Measurements from ENCODE around the gene EXD3. TPM values are rescaled to one million over a fixed set of nuclear protein-coding genes. Genes with fewer than 3 reads are reported as not detected.

Gene EXD3
- total and polyA plus RNA-seq, 9 donors, result 7.4 to 19.0 (median 11.6) TPM

DNA sequence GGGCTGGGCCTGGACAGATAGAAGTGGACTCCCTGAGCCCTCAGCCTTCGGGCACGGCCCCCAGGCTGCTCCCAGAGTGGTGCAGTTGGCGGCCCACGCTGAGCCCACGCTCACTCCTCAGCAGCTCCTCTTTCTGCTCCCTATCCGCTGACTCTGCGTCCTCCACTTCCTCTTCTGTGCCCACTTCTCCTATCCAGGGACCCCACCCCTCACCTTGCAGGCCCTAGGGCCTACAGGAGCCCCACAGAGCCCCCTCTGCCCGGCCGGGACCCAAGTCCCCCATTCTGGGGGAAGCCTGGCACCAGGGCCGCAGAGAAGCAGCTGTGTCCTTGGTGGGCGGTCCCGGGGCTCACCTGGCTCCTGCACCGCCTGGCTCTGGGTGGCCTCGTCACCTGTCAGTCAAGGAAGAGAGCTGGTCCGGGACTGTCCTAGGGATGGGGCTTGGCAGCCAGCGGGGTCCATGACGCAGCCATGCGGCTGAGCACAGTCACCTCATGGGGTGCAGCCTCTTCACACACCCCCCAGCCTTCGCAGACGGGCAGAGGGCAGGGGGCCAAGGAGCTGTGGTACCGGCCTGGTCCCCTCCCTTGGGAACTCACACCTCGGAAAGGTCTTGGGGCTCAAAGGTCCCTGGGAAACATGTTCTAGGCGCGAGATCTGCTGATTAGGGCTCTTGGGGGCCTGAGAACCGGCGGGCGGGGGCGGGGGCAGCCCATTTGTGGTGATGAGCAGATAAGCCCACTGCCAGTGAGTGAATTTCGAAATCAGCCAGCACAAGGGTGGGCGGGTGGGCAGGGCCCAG, 115.5 kb downstream of the EXD3 start:
- 42% methylated on average over 26 of the region's 30 CpGs for WGBS (ENCODE audit: insufficient coverage)
- no peaks in the 10 kb centered on the region for H3K9me3 ChIP-seq (replicated peaks; ENCODE audit: control insufficient read depth, low read depth, low read length)
- H3K27me3 ChIP-seq (ENCODE audit: control insufficient read depth, insufficient read depth, low read length), result peaks cover 22% of the 10 kb centered on the region
- no peak overlapping the region for H3K4me3 ChIP-seq (ENCODE audit: low read length)
- no peak overlapping the region for H3K27ac ChIP-seq (ENCODE audit: low read length)
- peaks cover 57% of the 10 kb centered on the region for H3K4me1 ChIP-seq (ENCODE audit: control insufficient read depth, insufficient read depth, low read length)
- no peaks in the 10 kb centered on the region for H3K36me3 ChIP-seq (ENCODE audit: control insufficient read depth, insufficient read depth, low read length)
- peak; percentile 38 for DNase-seq

DNA sequence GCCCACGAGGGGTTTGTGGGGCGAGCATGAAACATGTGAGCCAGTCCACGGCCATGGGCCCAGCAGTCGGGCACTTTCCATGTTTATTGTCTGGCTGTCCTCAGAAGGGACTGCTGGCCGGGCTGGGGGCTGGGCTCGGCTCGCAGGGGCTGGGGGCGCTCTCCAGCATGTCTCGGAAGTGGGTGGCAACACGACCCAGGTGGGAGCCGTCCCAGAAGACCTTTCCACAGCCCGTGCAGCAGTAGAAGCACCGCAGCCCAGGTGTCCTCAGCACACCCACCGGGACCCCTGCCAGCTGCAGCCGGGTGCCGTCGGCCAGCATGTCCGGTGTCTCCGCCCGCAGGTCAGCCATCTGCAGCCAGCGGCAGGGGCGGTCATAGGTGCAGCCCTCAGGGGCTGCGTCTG, 116.1 kb downstream of the EXD3 start:
- H3K4me3 ChIP-seq (ENCODE audit: low read length), result no peak overlapping the region
- no peak for DNase-seq
- peaks cover 57% of the 10 kb centered on the region for H3K4me1 ChIP-seq (ENCODE audit: control insufficient read depth, insufficient read depth, low read length)
- peak overlapping the region; percentile 87 for H3K27ac ChIP-seq (ENCODE audit: low read length)
- no peaks in the 10 kb centered on the region for H3K9me3 ChIP-seq (replicated peaks; ENCODE audit: control insufficient read depth, low read depth, low read length)
- WGBS (ENCODE audit: insufficient coverage), result 36% methylated on average over 23 of the region's 23 CpGs
- H3K36me3 ChIP-seq (ENCODE audit: control insufficient read depth, insufficient read depth, low read length), result no peaks in the 10 kb centered on the region
- peaks cover 22% of the 10 kb centered on the region for H3K27me3 ChIP-seq (ENCODE audit: control insufficient read depth, insufficient read depth, low read length)

DNA sequence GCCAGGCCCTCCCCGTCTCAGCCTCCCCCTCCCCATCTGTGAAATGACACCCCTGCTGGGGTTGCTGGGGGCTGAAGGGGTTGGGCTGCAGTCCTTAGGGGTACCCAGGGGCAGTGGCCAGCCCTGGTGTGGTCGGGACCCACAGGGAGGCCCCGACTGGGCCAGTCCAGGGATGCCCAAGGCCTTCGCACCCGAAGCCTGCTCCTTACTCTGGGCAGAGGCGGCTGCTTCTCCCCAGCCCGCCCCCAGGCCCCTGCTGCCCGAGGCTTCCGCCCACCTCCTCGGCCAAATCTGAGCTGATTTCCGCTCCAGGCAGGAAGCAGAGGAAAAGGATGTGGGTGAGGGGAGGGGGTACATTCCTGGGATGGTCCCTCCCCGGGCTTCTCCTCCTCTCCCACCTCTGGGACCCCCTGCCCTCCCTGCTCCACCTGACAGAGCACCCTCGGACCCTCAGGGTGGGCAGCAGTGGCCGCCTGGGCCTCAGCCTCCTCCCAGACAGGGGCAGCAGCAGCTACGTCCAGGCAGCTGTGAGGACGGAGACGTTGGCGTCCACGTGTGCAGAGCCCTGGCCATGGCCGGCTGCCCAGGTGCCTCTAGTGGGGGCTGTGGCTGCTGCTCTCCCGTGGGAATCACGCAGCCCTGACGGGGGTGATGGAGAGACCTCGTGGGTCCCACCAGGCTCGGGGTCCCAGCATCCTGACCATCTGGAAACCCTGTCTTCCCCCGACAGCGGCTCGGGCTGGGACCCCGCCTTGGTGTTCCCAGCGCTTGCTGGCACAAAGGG, 116.7 kb downstream of the EXD3 start:
- Histone ChIP-seq H3K4me1 (ENCODE audit: control insufficient read depth, insufficient read depth, low read length) (peaks cover 60% of the 10 kb centered on the region), H3K9me3 (replicated peaks; ENCODE audit: control insufficient read depth, low read depth, low read length) (no peaks in the 10 kb centered on the region), H3K27me3 (ENCODE audit: control insufficient read depth, insufficient read depth, low read length) (peaks cover 22% of the 10 kb centered on the region), H3K4me3 (ENCODE audit: low read length) (no peak overlapping the region), H3K36me3 (ENCODE audit: control insufficient read depth, insufficient read depth, low read length) (no peaks in the 10 kb centered on the region), H3K27ac (ENCODE audit: low read length) (peak overlapping the region; percentile 87)
- peak; percentile 57 for DNase-seq
- 32% methylated on average over 20 of the region's 30 CpGs for WGBS (ENCODE audit: insufficient coverage)

DNA sequence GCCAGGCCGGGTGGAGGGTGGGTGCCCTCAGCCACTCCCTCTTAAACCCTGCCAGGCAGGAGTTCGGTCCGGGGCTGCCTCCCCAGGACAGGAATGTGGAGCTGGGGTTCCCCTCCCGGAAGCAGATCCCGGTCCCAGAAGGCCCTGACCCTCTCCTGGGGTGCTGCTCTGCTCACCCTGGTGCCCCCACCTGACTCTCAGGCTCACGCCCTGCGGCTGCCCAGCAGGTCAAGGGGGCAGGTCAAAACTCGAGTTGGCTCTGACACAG, 117.2 kb downstream of the EXD3 start:
- DNase-seq, result no peak
- WGBS (ENCODE audit: insufficient coverage), result 15% methylated on average over 5 of the region's 8 CpGs
- H3K9me3 ChIP-seq (replicated peaks; ENCODE audit: control insufficient read depth, low read depth, low read length), result no peaks in the 10 kb centered on the region
- H3K27me3 ChIP-seq (ENCODE audit: control insufficient read depth, insufficient read depth, low read length), result peaks cover 22% of the 10 kb centered on the region
- H3K27ac ChIP-seq (ENCODE audit: low read length), result peak overlapping the region; percentile 87
- peaks cover 60% of the 10 kb centered on the region for H3K4me1 ChIP-seq (ENCODE audit: control insufficient read depth, insufficient read depth, low read length)
- no peak overlapping the region for H3K4me3 ChIP-seq (ENCODE audit: low read length)
- no peaks in the 10 kb centered on the region for H3K36me3 ChIP-seq (ENCODE audit: control insufficient read depth, insufficient read depth, low read length)

DNA sequence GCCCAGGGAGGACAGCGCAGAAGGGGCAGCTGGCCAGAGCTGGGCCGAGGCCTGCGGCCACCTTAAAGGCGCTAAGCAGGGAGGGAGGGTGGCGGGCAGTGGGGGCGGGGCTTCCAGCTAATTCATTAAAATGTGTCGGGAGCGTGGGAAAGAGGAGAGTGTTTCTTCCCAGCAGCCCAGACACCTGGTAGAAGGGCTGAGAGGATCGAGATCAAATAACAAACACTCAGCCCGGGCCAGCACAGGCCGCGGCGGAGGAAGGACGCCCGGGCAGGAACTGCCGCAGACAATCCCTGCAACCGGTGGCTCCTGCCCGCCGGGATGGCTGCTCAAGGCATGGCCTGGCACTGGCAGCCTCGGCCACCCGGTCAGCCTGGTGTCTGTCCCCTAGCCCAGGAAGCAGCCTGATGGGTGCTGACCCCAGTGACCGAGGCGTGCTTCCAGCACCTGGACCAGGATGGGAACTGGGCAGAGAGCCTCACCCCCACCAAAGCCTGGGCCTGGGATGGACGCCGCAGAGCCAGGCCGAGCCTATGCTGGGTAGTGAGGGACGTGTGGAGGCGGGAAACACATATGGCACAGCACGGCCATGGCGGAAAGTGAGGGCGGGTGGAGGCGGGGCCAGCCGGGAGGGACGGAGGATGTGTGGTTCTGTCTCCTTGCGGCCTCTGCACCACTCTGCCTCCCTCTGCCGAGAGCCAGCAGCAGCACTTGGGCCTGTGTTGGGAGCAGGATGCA, 117.7 kb downstream of the EXD3 start:
- Histone ChIP-seq H3K4me3 (ENCODE audit: low read length) (peak overlapping the region; percentile 0), H3K9me3 (replicated peaks; ENCODE audit: control insufficient read depth, low read depth, low read length) (no peaks in the 10 kb centered on the region), H3K27ac (ENCODE audit: low read length) (peak overlapping the region; percentile 87), H3K4me1 (ENCODE audit: control insufficient read depth, insufficient read depth, low read length) (peaks cover 63% of the 10 kb centered on the region), H3K36me3 (ENCODE audit: control insufficient read depth, insufficient read depth, low read length) (no peaks in the 10 kb centered on the region), H3K27me3 (ENCODE audit: control insufficient read depth, insufficient read depth, low read length) (peaks cover 26% of the 10 kb centered on the region)
- WGBS (ENCODE audit: insufficient coverage), result 7% methylated on average over 31 of the region's 36 CpGs
- peak; percentile 72 for DNase-seq

DNA sequence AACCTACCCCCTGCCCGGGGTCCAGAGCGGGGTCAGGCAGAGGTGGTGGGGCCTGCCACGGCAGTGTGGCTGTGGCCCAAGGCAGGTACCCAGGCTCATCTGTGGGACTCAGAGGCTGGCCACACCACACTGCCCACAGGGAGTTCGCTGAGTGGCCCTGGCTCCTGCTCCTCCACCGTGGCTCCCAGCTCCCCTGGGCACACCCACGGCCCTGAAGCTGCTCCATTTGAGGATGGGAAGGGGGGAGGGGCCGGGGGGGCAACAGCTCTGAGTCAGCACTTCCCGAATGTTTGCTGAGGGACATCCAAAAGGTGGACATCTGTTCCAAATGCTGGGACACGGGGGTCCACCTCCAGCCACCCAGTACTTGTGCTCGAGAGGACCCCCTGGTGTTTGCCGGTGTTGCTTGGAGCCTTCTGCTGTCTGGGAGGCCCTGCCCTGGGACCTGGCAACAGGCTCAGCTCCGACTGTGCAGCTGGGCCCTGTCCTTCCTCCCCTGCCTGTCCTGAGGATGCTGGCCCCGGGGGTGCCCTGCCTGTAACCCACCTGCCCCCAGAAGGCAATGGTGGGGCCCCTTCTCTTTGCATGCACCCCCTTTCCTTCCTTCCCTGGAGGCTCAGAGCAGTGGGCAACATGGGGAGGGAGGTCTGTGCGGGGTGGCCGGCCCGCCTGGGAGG, 118.4 kb downstream of the EXD3 start:
- Histone ChIP-seq H3K4me3 (ENCODE audit: low read length) (no peak overlapping the region), H3K9me3 (replicated peaks; ENCODE audit: control insufficient read depth, low read depth, low read length) (no peaks in the 10 kb centered on the region), H3K27ac (ENCODE audit: low read length) (peak overlapping the region; percentile 87), H3K36me3 (ENCODE audit: control insufficient read depth, insufficient read depth, low read length) (no peaks in the 10 kb centered on the region), H3K27me3 (ENCODE audit: control insufficient read depth, insufficient read depth, low read length) (peaks cover 33% of the 10 kb centered on the region), H3K4me1 (ENCODE audit: control insufficient read depth, insufficient read depth, low read length) (peaks cover 67% of the 10 kb centered on the region)
- WGBS (ENCODE audit: insufficient coverage), result 45% methylated on average over 9 of the region's 16 CpGs
- DNase-seq, result peak; percentile 39

DNA sequence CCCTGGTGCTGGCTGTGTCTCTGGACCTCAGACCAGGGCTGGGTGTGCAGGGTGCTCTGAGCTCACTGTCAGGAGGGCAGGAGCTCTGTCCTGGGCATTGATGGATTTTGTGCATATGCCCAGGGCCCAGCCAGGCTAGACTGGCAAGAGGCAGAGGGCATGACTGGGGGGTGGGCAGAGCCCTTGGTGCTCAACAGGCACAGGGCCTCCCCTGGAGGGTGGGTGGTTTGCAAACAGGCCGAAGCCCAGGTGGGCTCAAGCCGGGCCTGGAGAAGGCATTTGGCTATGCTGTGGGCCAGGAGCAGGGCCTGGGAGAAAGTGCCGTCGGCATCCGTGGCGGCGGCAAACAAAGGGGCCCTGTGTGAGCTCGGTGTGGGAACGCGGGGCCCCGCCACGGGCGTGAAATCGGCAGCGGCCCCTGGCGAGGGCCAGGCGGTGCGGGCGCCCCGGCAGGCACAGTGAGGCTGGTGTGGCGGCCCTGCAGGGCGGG, 119.0 kb downstream of the EXD3 start:
- Histone ChIP-seq H3K27ac (ENCODE audit: low read length) (peak overlapping the region; percentile 87), H3K9me3 (replicated peaks; ENCODE audit: control insufficient read depth, low read depth, low read length) (no peaks in the 10 kb centered on the region), H3K27me3 (ENCODE audit: control insufficient read depth, insufficient read depth, low read length) (peaks cover 38% of the 10 kb centered on the region), H3K36me3 (ENCODE audit: control insufficient read depth, insufficient read depth, low read length) (no peaks in the 10 kb centered on the region), H3K4me3 (ENCODE audit: low read length) (no peak overlapping the region), H3K4me1 (ENCODE audit: control insufficient read depth, insufficient read depth, low read length) (peaks cover 71% of the 10 kb centered on the region)
- peak; percentile 18 for DNase-seq
- 72% methylated on average over 19 of the region's 22 CpGs for WGBS (ENCODE audit: insufficient coverage)

DNA sequence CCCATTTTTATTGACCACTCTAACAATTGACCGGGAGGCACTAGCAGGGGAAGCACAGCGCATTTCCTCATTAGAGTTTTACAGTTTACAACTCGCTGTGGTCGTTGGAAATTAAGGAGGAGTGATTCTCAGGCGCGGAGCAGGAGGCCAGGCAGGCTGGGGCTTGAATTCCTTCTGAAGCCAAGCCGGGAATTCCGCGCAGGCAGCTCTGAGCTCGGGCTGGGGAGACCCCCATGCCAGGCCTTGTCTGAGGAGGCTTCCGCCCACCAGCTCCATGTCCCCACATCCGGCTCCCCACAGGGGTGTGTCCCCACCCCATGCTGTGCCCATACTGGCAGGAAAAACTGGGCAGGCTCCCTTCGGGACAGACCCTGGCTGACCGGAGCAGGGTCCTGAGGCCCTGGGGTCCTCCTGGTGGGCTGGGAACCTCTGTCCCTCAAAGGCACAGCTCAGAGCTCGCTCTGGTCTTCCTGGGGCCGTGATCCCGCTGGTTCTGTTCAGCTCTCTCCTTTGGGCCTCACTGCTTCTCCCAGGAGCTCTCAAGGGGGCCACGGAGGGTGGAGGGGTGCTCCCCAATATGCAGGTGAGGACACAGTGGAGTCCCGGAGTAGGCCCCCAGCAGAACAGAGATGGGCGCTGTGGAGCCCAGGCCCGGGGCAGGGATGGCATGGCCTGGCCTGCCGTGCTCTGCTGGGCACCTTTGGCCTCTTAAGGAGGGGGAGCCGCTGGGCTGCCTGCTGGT, 119.6 kb downstream of the EXD3 start:
- DNase-seq, result peak; percentile 52
- Histone ChIP-seq H3K4me1 (ENCODE audit: control insufficient read depth, insufficient read depth, low read length) (peaks cover 72% of the 10 kb centered on the region), H3K36me3 (ENCODE audit: control insufficient read depth, insufficient read depth, low read length) (no peaks in the 10 kb centered on the region), H3K27ac (ENCODE audit: low read length) (peak overlapping the region; percentile 82), H3K27me3 (ENCODE audit: control insufficient read depth, insufficient read depth, low read length) (peaks cover 44% of the 10 kb centered on the region), H3K4me3 (ENCODE audit: low read length) (peak overlapping the region; percentile 37), H3K9me3 (replicated peaks; ENCODE audit: control insufficient read depth, low read depth, low read length) (no peaks in the 10 kb centered on the region)
- 46% methylated on average over 21 of the region's 23 CpGs for WGBS (ENCODE audit: insufficient coverage)

DNA sequence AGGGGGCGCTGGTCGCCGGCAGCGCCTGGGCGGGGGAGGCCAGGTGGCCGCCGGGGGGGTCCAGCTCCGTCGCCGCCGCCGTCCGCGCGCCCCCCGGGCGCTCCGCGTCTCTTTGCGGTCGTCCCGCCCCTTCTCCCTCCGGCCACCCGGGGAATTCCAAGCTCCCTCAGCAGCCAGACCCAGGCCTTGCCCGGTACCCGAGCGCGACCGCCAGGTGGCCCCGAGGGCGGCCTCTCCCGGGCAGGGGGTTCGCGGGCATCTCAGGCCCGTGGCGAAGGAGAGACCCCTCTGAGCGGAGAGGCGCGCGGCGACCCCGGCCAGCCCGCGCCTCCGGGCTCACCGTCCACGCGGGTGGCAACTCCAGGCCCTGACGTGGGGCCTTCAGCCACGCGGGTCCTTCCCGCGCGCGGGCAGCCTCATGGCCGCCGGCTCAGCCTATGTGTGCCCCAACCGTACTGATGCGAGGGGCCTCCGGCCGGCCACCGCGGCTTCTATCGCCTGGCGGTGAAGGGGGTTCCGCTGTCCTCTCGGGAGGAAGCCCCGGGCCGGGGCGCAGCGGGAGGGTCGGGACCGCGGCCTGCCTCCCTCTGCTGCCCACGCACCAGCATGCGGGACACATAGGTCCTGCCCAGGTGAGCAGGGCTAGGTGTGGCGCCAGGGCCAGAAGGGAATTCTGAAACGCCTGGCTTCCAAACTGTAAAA, 120.4 kb downstream of the EXD3 start:
- Histone ChIP-seq H3K27ac (ENCODE audit: low read length) (peak overlapping the region; percentile 82), H3K9me3 (replicated peaks; ENCODE audit: control insufficient read depth, low read depth, low read length) (no peaks in the 10 kb centered on the region), H3K4me3 (ENCODE audit: low read length) (peak overlapping the region; percentile 37), H3K4me1 (ENCODE audit: control insufficient read depth, insufficient read depth, low read length) (peaks cover 70% of the 10 kb centered on the region), H3K27me3 (ENCODE audit: control insufficient read depth, insufficient read depth, low read length) (peaks cover 46% of the 10 kb centered on the region), H3K36me3 (ENCODE audit: control insufficient read depth, insufficient read depth, low read length) (no peaks in the 10 kb centered on the region)
- DNase-seq, result no peak
- WGBS (ENCODE audit: insufficient coverage), result 3% methylated on average over 77 of the region's 78 CpGs
